Kidney tubule cell (primary cell): ENCODE results near the gene SLC38A11.

Source experiments
- DNase-seq: peaks from one replicate; pipeline ENCODE4 v3.0.0-alpha.2; 2018; ENCODE audit warnings: low spot score

SLC38A11 gene

DNA sequence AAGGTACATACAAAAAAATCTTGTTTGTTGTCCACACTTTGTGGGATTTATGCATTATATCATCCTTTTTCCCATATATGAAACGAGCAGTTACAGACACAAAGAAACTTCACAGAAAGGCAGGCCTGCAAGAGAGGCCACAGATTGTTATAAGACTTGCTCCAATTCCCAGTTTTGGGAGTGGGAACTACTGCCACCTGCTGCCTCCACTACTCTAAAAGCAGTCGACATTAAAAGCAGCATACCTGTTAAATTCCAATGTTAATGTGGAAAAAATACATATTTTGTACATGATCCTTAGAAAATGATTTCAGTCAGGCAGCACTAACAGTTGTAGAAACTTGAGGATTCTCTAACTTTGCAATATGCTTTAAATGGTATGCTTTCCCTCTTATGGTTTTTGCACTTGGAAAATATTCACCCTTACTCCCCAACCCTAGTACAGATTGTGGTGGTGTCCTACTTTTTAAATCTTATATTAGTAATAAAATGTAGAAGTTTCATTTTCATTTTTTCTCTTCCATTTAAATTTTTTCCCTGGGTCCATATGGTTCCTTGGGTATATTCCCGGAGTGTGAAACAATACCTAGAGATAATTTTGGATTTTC lies 37.9 kb downstream of the SLC38A11 start:
- peak; percentile 56 for DNase-seq

DNA sequence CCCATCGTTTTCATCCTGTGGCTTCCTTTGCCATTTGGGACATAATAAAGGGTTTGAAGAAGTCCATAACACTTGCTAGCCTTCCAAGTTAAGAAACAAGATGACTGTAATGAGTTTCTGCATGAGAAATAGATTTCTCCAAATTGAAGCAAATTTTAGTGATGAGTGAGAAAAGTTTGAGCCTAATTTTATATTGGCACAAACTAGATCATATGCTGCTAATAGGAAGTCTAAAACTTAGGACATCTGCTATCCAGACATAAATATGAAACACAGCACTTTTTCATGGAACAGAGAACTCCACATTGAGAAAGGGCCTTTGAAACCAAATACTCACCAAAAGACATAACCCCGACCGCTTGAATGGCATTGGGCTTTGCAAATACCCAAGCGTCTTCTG lies 39.8 kb downstream of the SLC38A11 start:
- no peak for DNase-seq

DNA sequence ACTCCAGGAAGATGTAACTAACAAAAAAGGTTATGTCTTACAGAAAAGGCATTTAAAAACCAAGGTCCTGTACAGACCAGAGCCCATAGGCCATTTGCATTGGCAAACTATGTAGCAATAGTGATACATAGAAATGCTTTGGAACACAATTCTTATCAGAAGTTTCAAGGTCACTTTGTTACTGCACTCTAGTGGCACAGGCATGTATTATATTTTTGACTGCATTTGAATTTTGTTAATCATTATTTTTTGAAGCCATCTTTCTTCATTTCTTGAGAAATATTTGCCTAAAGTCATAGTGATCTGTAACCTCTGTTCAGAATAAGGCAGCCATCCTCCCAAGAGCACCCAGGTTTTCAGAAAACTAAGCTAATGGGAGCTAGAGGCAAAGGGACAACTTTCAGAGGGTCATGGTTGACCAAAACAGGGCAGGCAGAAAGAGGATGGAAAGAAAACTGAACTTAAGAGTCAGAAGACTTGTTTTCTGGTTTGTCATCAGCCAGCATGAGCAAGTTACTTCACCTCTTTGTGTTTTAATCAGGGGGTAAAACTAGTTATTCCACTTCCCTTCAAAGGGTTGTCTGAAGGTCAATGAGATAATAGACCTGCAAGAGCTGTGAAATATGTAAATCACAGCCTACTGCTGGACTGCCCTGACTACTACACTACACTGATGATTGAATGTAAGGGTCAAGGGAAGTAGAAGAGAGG lies 41.5 kb downstream of the SLC38A11 start:
- peak; percentile 58 for DNase-seq

- no peak for DNase-seq
These were observed 42.3 kb downstream of the SLC38A11 start for GRCh38 chr2:164913011-164913410.

GRCh38 chr2:164911832-164912231 lies 43.5 kb downstream of the SLC38A11 start:
- no peak for DNase-seq

DNA sequence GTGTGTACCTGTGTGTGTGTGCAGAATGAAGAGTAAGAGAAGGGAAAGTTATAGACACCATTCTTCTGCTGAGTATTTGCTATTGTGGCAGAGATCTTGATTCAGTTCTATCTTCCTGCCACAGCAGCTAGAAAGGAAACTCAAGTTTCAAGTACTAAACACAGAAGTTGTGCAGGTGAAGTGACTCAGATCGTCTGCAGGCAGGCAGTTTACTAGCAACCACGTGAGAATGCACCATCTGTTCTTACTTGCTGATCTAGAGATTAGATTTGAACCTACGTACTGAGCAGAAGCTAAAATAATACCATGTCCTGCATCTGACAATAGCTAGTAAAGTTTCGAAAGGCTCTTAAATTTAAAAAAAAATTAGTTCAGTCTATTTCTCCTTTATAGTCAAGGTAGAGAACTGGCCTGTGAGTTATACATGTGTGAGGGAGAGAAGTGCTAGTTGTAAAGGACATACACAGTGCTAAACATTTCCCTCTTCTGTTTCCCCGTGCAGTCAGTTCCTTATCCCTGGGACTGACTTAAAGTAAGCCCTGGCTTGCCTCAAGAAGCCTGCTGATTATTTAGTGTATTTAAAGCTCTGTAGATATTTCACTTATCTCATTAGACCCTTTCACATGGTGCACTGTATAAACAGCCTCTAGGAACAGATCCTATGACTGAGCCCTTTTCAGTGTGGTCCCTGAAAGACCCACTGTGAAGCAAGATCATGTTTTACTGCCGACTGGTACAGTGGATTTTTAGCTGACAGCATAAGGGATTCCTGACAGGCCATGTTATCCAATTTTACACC lies 45.0 kb downstream of the SLC38A11 start:
- DNase-seq = peak; percentile 68

DNA sequence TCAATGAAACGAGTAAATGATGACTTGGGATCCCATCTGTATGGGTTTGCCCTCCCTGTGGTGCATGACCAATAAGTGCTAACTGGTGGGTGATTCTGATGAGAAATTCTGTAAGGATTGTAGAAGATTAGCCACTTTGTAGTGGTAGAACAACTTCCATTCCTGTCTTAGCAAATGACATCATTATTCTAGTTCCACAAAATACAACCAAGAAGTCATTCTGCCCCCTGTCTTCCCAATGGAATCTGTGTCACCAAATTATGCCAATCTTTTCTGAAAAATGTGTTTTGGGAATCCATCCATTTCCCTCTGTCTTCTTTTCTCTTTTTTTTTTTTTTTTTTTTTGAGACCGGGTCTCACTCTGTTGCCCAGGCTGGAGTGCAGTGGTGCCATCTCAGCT lies 48.4 kb downstream of the SLC38A11 start:
- no peak for DNase-seq

- DNase-seq = no peak
These were observed 50.0 kb downstream of the SLC38A11 start for GRCh38 chr2:164905307-164905706.

GRCh38 chr2:164903951-164904350 lies 51.4 kb downstream of the SLC38A11 start:
- no peak for DNase-seq

DNA sequence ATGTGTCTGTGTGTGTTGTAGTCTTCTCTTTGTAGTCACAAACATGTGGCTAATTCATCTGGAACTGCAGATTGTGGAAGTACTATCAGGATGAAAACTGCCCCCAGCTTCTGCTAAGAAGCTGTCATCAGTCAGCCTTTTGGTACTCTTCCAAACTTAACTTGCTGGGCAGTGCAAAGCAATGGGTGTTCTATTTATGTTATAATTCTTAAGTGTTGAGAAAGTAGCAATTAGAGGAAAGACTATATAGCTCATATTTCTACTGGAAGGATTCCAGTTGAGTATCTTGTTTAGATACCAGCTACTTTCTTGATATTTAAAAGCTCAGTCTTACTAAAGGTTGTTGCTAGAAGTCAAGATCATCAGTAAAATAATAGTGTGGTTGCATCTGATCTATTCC lies 52.1 kb downstream of the SLC38A11 start:
- no peak for DNase-seq

DNA sequence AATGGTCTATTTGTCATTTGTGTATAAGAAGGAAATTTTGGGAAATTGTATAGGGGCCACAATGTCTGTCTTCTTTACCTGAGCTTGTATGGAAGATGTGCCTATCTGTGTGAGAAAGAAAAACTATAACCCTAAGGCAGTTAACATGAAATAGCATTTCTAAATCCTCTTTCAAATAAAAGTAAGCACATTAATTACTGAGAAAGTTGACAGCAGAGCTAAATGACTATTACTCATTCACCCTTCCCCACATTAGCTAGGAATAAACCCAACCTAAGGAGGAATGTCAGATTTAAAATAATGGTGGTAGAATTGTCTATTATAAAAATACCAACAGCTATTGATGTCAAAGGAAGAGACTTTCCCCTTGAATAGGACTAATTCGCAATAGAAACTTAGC lies 56.2 kb downstream of the SLC38A11 start:
- DNase-seq = no peak

- DNase-seq = peak; percentile 65
These were observed 56.9 kb downstream of the SLC38A11 start for GRCh38 chr2:164898475-164898874.

DNA sequence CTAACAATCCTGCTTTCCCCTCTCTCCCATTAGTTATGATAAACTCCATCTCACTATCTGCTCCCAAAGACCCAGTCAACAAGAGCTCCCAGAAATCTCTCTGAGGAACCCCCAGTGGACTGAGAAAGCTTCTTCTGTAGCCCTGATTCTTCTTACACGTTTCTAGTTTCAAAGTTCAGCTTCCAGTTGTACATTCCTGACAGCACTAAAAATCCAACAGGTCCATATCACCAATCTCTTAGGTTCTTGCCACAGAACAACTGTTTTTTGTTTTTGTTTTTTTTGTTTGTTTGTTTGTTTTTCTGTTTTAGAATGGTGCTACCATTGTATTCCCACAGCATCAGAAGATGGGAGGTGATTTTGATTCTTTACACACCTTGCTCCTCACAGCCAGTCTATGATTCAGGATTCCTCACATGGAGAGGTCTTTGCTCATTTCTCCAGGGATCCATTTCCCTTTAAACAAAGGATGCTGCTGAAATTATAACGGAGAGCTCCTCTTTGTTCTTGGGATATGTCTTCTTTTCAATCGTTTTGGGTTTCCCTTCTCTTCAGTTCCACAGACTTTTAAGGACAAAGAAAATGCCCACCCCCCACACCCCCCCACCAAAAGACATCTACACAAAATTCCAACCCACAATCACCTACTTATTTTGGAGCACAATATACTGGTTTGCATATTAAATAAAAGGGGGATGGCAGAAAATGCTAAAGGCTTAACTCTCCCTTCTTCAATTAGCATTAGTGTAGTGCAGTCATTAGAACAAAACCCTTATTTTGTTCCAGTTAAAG lies 57.7 kb downstream of the SLC38A11 start:
- no peak for DNase-seq

DNA sequence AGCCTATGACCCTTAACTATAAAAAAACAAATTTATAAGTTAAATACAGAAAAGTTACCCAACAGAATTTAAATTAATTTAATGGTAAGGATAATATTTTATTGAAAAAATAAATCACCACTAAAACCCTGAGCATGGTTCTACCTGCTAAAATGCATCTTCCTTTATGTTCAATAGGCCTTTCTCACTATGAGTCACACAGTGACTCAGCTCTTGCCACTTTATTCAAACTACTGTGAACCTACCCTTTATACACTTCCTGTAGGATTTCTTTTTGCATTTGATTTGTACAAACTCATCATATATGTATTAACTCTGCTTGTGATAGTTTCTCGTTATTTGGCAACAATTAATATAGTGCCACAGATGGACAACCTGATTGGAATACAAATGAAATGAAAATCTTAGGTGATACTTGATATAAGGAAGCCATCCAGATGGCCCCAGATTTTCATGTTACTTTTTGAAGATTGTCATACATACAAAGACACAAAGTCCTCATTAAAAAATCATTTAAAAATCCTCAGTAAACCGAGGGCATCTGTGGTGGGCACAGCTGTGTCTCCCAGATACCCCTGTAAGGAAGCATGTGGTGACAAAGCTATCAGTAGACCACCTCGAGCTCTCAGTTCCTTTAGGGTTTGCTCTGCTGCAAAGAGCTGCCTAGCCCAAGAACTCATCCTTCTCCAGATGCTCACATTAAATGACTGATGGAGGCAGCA lies 58.5 kb downstream of the SLC38A11 start:
- peak; percentile 78 for DNase-seq

GRCh38 chr2:164896226-164896625 lies 59.1 kb downstream of the SLC38A11 start:
- DNase-seq = peak; percentile 48

- DNase-seq = no peak
These were observed 63.9 kb downstream of the SLC38A11 start for GRCh38 chr2:164891460-164891859.

- DNase-seq = no peak
These were observed 64.8 kb downstream of the SLC38A11 start for GRCh38 chr2:164890544-164890943.

DNA sequence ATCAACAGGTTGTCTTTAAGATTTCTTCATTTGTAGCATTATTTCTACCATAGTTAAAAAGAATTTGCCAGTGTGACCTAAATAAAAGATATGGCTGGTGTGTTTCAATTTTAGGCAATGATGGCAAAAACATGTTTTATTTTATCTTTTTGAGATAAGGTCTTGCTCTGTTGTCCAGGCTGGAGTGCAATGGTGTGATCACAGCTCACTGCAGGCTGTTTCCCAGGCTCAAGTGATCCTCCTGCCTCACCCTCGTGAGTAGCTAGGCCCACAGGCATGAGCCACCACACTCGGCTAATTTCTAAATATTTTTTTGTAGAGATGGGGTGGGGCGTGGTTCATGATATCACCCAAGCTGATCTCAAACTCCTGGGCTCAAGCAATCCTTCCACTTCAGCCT lies 66.7 kb downstream of the SLC38A11 start:
- DNase-seq = peak; percentile 14

DNA sequence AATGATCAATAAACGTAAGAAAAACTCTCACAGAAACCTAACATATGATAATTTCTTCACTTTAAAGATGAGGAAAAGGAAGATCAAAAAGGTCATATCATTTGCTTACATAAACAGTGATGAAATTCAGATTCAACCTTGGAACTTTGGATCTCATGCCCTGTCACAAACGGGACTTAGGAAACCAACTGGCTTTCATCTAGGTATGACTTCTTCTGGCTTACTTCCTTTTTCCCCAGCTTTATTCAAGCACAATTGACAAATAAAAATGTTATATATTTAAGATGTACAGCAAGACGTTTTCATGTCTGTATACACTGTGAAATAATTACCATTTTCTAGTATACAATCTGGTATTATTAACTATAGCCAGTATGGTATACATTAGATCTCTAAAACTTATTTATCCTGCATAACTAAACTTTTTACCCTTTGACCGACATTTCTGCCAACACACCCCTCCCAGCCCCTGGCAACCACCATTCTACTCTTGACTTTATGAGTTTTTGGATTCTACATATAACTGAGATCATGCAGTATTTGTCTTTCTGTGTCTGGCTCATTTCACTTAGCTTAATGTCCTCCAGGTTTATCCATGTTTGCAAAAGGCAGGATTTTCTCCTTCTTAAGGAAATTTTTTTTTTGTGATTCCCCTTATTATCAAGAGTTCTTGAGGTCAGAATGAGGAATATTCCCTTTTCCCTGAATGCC lies 67.7 kb downstream of the SLC38A11 start:
- no peak for DNase-seq

DNA sequence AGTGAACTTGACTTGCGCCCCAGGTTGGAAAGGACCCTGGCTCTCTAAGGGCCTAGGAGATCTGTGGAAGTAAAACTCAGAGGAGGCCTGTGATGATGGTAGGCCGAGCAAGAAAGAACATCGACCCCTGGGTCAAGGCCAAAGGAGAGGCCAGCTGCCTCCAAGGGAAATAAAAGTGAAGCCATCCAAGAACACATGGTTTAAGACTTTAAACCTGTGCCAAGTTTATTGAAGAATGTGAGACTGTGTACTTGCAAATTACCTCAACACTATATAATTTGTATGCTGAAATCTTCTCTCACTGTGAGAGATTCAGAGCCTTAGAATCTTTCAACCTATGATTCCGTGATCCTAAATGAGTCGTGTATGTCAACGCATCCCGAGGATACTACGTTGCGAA lies 73.0 kb downstream of the SLC38A11 start:
- no peak for DNase-seq

DNA sequence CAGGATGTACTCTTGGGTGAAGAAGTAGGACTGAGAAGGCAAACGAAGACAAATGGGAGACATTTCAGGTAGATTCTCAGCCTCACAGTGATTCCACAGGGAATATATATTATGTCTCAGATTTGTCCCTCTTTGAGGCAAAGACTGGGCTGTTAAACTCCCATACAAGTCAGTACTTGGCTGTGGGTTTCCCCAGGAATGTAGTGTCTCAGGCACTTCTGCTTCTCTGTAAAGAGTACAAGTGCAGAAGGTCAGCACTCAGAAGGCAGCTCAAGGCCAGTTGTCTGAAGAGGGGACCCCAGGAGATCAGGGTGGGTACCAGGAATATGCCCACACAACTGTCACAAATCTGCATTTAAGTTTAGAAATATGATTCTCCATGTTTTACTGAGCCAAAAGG lies 73.8 kb downstream of the SLC38A11 start:
- no peak for DNase-seq
